ENCODE measurements around the gene ZMYND8.

Gene ZMYND8

DNA sequence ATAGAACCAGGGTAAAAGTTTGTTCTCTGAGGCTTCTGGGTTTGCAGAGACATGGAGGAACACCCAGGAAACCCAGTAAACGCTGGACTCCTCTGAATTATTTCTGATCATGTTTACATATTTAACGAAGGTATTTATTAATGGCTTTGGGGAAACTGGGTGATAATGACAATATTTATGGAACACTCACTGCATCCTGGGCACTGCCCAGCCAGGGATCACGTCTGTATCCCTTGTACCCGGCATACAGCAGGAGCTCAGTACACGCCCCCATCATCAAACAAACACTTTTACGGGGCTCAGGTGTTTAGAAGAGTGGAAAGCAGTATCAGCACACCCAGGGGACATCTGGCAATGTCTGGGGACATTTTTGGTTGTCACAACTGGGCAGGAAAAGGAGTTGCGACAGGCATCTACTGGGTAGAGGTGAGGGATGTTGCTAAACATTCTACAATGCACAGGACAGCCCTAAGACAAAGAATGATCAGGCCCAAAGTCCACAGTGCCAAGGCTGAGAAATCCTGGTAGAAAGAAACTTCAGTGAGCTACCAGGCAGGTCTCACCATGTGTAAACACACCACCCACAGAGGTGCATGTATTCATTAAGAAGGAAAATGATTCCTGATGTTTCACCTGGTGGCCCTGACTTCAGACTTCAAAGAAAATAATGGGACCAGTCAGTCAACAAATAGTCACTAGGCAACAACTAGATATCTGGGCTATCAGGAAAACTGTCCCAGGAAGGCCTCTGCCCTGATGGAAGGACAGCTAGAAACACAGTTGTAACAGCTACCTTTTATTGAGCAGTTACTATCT lies 35.3 kb downstream of the ZMYND8 start:
- DNase-seq (ENCODE audit: low read depth): no peak
- Histone ChIP-seq H3K27me3 (replicated peaks; ENCODE audit: control insufficient read depth, insufficient read depth, low read length) (no peaks in the 10 kb centered on the region), H3K9ac (ENCODE audit: low read length) (no peak overlapping the region), H3K36me3 (ENCODE audit: control insufficient read depth, insufficient read depth, low read length, severe bottlenecking) (no peaks in the 10 kb centered on the region), H3K4me3 (ENCODE audit: low read length) (no peak overlapping the region), H3K9me3 (ENCODE audit: control insufficient read depth, low read length) (no peaks in the 10 kb centered on the region), H3K4me1 (ENCODE audit: control insufficient read depth, insufficient read depth, low read length) (peaks cover 51% of the 10 kb centered on the region)

DNA sequence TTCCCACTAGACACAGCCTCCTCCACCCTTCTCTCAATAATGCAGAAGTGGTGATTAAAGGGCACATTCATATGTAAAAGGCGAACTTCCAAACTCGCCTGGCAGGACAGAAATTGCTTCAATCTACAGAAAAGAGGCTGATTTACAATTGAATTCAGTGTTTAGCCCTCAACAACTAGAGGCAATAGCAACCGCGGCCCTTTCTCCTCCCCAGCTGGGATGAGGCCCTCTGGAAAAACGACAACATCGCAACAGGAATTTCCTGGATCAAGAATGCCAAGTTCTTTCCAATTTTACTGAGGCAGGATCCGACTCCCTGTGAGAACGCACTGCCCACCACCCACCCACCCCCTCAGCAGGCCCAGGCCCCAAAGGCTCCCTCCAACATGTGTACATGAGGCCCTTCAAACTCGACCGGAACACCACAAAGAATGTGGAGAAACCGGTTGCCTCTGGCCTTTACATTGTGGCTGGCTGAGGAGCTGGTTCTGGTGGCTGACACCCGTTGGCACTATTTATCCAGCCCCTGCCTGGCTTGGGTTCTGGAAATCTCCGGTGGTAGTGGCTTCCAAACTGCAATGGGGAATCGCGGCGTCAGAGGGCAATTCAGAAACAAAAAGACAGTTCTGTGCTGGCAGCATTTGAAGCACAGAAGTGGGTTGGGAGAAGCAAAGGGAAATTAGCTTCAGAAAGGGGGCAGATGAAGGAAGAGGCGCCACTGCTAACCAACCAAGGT lies 36.8 kb downstream of the ZMYND8 start:
- Histone ChIP-seq H3K36me3 (ENCODE audit: control insufficient read depth, insufficient read depth, low read length, severe bottlenecking) (no peaks in the 10 kb centered on the region), H3K4me1 (ENCODE audit: control insufficient read depth, insufficient read depth, low read length) (peaks cover 66% of the 10 kb centered on the region), H3K9ac (ENCODE audit: low read length) (peak overlapping the region; percentile 99), H3K9me3 (ENCODE audit: control insufficient read depth, low read length) (no peaks in the 10 kb centered on the region), H3K27me3 (replicated peaks; ENCODE audit: control insufficient read depth, insufficient read depth, low read length) (no peaks in the 10 kb centered on the region), H3K4me3 (ENCODE audit: low read length) (peak overlapping the region; percentile 73)
- DNase-seq (ENCODE audit: low read depth): peak; percentile 66

DNA sequence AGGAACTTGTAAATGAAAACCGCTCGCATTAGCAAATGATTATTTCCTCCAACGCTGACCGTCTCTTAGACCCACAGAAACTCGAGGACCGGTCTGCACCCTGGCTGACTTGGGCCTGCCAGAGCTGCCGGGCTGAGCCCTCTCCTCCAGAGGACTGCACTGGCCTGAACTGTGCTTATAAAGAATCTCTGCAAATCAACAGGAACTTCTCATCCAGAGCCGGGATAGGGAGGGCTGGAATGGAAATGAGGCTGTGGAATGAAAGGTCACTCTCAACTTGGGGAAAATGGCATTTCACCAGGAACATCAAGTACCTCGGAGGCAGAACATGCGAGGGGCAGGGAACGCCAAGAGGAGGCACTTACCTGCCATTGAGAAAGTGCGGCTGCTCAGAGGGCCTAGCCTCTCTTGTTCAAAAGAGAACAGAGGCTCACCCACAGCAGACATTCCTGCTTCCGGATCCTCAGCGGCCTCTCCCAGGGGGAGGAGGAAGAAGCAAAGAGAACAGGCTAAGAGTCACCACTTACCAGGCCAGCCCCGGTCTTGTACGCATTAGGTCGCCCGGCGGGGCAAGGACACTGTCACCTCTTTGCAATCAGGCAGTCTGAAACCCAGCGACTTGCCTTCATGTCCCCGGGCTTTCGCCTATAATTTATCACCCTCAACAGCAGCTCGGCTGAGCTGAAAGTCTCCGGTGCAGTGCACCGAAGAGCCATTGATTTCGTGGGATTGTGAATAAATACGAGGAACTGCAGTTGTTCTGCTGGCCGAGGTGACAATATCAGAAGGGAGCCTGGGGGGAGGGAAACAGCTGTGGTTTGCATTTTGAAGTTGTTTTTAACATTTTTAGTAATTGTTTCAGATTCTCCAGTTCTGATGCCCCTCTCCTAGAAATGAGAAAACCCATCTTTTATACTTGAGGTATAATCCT lies 37.6 kb downstream of the ZMYND8 start:
- Histone ChIP-seq H3K9ac (ENCODE audit: low read length) (peak overlapping the region; percentile 99), H3K4me1 (ENCODE audit: control insufficient read depth, insufficient read depth, low read length) (peaks cover 68% of the 10 kb centered on the region), H3K4me3 (ENCODE audit: low read length) (peak overlapping the region; percentile 73), H3K36me3 (ENCODE audit: control insufficient read depth, insufficient read depth, low read length, severe bottlenecking) (no peaks in the 10 kb centered on the region), H3K27me3 (replicated peaks; ENCODE audit: control insufficient read depth, insufficient read depth, low read length) (no peaks in the 10 kb centered on the region), H3K9me3 (ENCODE audit: control insufficient read depth, low read length) (no peaks in the 10 kb centered on the region)
- peak; percentile 70 for DNase-seq (ENCODE audit: low read depth)

DNA sequence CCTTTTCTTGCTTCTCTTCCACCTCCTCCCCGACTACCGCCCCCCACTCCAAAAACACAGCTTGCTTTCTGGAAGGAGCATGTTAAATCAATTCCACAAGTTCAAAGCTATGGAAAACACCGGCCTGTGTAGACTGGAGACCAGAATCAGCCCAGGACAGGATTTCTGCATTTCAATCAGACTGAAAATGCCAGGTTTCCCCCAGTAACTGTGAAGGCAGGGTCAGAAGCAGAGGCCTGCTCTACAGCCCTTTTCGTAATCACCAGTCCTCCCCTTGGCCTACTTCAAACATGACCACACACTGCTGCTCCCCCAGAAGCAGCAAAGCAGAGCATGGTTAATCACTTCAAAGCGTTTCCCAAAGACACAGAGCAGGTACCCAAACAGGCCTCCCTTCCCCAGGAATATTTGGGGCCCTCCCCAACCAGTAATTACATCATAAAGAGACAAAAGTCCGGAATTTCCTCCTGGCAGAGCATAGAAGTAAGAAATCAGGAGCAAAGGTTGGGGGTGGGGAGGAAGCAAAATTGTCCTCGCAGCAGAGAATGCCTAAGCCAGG lies 38.4 kb downstream of the ZMYND8 start:
- peaks cover 68% of the 10 kb centered on the region for H3K4me1 ChIP-seq (ENCODE audit: control insufficient read depth, insufficient read depth, low read length)
- H3K4me3 ChIP-seq (ENCODE audit: low read length): peak overlapping the region; percentile 73
- H3K9me3 ChIP-seq (ENCODE audit: control insufficient read depth, low read length): no peaks in the 10 kb centered on the region
- peak; percentile 54 for DNase-seq (ENCODE audit: low read depth)
- no peaks in the 10 kb centered on the region for H3K36me3 ChIP-seq (ENCODE audit: control insufficient read depth, insufficient read depth, low read length, severe bottlenecking)
- peak overlapping the region; percentile 99 for H3K9ac ChIP-seq (ENCODE audit: low read length)
- H3K27me3 ChIP-seq (replicated peaks; ENCODE audit: control insufficient read depth, insufficient read depth, low read length): no peaks in the 10 kb centered on the region

DNA sequence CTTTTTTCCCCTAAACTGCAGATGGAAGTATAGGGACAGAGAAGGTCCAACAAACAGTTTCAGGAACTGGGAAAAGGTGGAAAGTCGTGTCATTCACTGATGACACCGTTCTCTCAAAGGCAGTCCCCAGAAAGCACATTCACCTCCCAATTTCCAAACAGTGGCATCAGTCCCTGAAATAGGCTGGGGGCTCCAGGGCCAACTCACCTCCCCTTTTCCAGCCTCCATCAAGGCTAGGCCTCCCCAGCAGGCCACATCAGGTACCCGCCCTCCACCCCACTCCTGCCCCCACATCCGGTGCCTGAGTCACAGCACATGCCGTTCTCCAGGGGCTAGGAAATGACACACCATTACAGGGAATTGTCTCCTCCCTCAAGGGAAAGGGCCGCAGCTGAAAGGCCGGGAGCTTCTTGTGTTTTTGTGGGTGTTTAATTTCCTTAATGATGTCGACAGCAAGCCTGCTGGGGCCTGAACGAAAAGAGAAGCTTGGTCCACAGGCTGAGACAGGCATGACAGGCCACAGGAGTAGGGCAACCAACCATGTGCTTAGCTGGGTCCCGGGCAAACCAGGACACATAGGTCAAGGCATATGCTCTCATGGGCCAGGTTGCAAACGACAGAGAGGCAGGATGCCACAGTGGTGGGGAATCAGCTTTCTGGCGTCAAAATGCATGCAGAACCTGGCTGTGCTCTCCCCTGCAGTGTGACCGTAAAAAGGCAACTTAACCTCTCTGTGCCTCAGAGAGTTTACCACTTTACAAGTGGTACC lies 39.2 kb downstream of the ZMYND8 start:
- peak overlapping the region; percentile 99 for H3K9ac ChIP-seq (ENCODE audit: low read length)
- peak overlapping the region; percentile 73 for H3K4me3 ChIP-seq (ENCODE audit: low read length)
- no peaks in the 10 kb centered on the region for H3K27me3 ChIP-seq (replicated peaks; ENCODE audit: control insufficient read depth, insufficient read depth, low read length)
- H3K4me1 ChIP-seq (ENCODE audit: control insufficient read depth, insufficient read depth, low read length): peaks cover 70% of the 10 kb centered on the region
- H3K9me3 ChIP-seq (ENCODE audit: control insufficient read depth, low read length): no peaks in the 10 kb centered on the region
- H3K36me3 ChIP-seq (ENCODE audit: control insufficient read depth, insufficient read depth, low read length, severe bottlenecking): peaks cover 1% of the 10 kb centered on the region
- peak; percentile 87 for DNase-seq (ENCODE audit: low read depth)

DNA sequence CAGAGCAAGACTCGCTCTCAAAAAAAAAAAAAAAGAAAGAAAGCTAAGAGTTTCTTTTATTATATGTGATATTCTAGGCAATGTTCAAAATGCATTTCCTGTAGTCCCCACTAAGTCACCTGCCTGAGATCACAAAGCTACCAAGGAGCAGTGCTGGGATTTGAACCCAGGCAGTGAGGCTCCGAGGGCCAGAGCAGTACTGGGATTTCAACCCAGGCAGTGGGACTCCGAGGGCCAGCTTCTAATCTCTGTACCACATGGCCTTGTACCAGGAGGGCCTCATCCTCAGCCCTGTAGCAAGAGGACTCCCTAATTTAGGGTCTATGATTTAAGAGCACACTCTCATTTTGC lies 39.7 kb downstream of the ZMYND8 start:
- Histone ChIP-seq H3K36me3 (ENCODE audit: control insufficient read depth, insufficient read depth, low read length, severe bottlenecking) (peaks cover 6% of the 10 kb centered on the region), H3K4me1 (ENCODE audit: control insufficient read depth, insufficient read depth, low read length) (peaks cover 72% of the 10 kb centered on the region), H3K27me3 (replicated peaks; ENCODE audit: control insufficient read depth, insufficient read depth, low read length) (no peaks in the 10 kb centered on the region), H3K4me3 (ENCODE audit: low read length) (no peak overlapping the region), H3K9ac (ENCODE audit: low read length) (peak overlapping the region; percentile 99), H3K9me3 (ENCODE audit: control insufficient read depth, low read length) (no peaks in the 10 kb centered on the region)
- DNase-seq (ENCODE audit: low read depth): no peak

DNA sequence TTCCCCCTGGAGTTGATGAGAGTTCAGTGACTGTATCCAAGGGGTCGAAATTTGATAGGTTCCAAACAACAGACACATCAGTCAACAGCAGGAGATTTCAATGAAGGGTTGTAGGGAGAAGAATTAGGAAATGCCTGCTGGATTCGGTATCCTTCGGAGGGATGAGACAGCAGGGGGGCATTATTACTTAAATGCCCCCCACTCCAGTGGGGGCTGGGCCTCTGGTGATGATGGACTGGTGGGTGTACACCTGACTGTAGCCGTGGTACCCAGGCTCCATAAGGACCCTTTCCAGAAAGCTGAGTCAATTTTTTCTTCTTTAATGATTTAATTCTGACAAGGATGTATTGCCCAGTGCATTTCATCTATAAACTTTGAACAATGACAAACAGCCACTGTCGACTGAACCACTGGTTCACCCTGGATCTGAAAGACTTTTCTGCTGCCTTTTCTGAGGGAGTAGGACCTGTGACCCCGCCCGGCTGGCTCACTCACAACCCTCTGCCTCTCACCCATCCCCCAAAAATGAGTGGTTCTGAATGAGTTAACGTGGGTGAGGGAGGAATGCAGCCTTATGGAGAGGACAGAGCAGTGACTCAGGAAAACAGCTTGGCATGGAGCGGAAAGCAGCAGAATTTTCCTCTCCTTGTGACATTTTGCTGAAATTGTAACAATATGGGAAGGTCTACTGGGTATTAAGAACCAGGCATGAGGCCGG lies 41.0 kb downstream of the ZMYND8 start:
- peak overlapping the region; percentile 99 for H3K9ac ChIP-seq (ENCODE audit: low read length)
- peak; percentile 80 for DNase-seq (ENCODE audit: low read depth)
- H3K27me3 ChIP-seq (replicated peaks; ENCODE audit: control insufficient read depth, insufficient read depth, low read length): no peaks in the 10 kb centered on the region
- H3K4me3 ChIP-seq (ENCODE audit: low read length): no peak overlapping the region
- H3K9me3 ChIP-seq (ENCODE audit: control insufficient read depth, low read length): no peaks in the 10 kb centered on the region
- peaks cover 70% of the 10 kb centered on the region for H3K4me1 ChIP-seq (ENCODE audit: control insufficient read depth, insufficient read depth, low read length)
- H3K36me3 ChIP-seq (ENCODE audit: control insufficient read depth, insufficient read depth, low read length, severe bottlenecking): peaks cover 13% of the 10 kb centered on the region

DNA sequence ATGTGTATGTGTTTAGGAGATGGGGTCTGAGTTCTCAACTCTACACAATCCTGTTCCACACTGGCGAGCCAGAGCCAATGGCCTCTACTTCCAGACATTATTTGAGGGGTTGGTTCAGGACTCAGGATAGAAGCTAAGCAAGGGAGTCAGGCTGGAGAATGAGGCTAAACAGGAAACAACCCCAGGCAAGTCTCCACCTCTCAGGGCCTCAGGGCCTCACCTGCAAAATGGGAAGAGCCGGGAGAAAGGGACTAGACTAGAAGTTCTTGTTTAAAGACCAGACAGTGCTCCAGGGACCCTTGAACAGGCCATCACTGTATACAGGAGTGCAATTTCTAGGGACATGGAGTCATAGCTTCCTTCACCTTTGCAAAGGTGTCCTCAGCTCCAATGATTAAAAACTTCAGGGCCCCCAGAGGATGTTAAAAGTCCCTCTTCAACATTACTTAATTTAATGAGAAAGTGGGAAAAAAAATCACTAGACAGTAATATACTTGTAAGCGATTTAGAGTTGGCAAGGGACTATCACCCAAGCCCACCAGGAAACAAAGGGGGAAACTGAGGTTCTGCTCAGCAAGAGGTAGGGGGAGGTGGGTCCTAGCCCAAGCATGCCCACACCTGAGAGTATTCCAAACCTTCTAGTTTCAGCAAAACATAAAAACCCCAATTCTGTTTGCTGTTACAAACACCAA lies 41.7 kb downstream of the ZMYND8 start:
- peaks cover 15% of the 10 kb centered on the region for H3K36me3 ChIP-seq (ENCODE audit: control insufficient read depth, insufficient read depth, low read length, severe bottlenecking)
- peak overlapping the region; percentile 99 for H3K9ac ChIP-seq (ENCODE audit: low read length)
- no peaks in the 10 kb centered on the region for H3K9me3 ChIP-seq (ENCODE audit: control insufficient read depth, low read length)
- H3K4me3 ChIP-seq (ENCODE audit: low read length): no peak overlapping the region
- no peaks in the 10 kb centered on the region for H3K27me3 ChIP-seq (replicated peaks; ENCODE audit: control insufficient read depth, insufficient read depth, low read length)
- DNase-seq (ENCODE audit: low read depth): no peak
- peaks cover 69% of the 10 kb centered on the region for H3K4me1 ChIP-seq (ENCODE audit: control insufficient read depth, insufficient read depth, low read length)

DNA sequence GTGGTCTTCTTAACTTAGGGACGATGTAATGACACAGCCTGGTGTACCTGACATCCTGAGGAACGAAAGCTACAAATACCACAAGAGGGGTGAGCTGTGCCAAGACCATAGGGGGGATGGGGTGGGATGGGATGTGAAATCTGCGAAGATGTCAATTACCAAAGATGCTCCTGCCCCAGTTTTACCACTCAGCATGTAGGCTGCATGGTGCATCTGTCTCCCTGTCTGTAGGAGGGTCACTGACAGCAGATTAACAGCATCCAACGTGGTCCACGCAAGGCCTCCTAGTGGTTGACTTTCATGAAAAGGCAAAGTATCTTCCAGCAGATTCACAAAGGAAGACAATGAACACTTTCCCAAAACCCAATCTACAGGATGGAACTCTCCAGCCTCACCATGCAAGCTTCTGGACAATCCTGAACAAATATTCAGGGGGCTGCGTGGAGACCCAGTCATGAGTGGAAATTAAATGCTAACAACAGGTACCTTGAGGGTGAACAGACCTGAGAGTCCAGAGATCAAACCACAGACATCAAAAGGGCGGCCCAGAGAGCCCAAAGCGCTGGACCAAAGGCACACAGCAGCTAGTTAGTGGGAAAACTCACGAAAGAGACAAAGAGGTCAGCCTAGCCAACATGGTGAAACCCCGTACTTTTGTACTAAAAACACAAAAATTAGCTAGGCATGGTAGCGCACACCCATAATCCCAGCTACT lies 44.4 kb downstream of the ZMYND8 start:
- Histone ChIP-seq H3K27me3 (replicated peaks; ENCODE audit: control insufficient read depth, insufficient read depth, low read length) (no peaks in the 10 kb centered on the region), H3K9me3 (ENCODE audit: control insufficient read depth, low read length) (no peaks in the 10 kb centered on the region), H3K4me3 (ENCODE audit: low read length) (no peak overlapping the region), H3K4me1 (ENCODE audit: control insufficient read depth, insufficient read depth, low read length) (peaks cover 57% of the 10 kb centered on the region), H3K36me3 (ENCODE audit: control insufficient read depth, insufficient read depth, low read length, severe bottlenecking) (peaks cover 27% of the 10 kb centered on the region), H3K9ac (ENCODE audit: low read length) (peak overlapping the region; percentile 42)
- DNase-seq (ENCODE audit: low read depth): no peak
